Measurements from ENCODE around the gene RNF26.

RNF26 gene

GRCh38 chr11:119334174-119334930 is at the start of gene RNF26:
TSS of gene RNF26 (plus strand) at chr11:119334527. CDS start at chr11:119335123, 596 bp downstream.
- peak; percentile 100 for DNase-seq

GRCh38 chr11:119285431-119285830 is 48.9 kb upstream of the RNF26 start:
- no peak for DNase-seq

- no peak for DNase-seq
These were observed 46.1 kb upstream of the RNF26 start for GRCh38 chr11:119288219-119288618.

GRCh38 chr11:119290894-119291497 is 43.3 kb upstream of the RNF26 start:
- DNase-seq = no peak

GRCh38 chr11:119293461-119293860 is 40.9 kb upstream of the RNF26 start:
- DNase-seq = no peak

- DNase-seq = no peak
These were observed 39.1 kb upstream of the RNF26 start for GRCh38 chr11:119295178-119295577.

GRCh38 chr11:119297938-119298337 is 36.4 kb upstream of the RNF26 start:
- no peak for DNase-seq

- no peak for DNase-seq
These were observed 35.6 kb upstream of the RNF26 start for GRCh38 chr11:119298726-119299125.

GRCh38 chr11:119299416-119299815 is 34.9 kb upstream of the RNF26 start:
- no peak for DNase-seq

GRCh38 chr11:119300198-119300964 is 33.9 kb upstream of the RNF26 start:
- no peak for DNase-seq

GRCh38 chr11:119303227-119303718 is 31.1 kb upstream of the RNF26 start:
- DNase-seq = no peak

GRCh38 chr11:119305556-119306372 is 28.6 kb upstream of the RNF26 start:
- DNase-seq = no peak

GRCh38 chr11:119306373-119306890 is 27.9 kb upstream of the RNF26 start:
- no peak for DNase-seq

- DNase-seq = peak; percentile 30
These were observed 27.1 kb upstream of the RNF26 start for GRCh38 chr11:119307219-119307618.

GRCh38 chr11:119307974-119308373 is 26.4 kb upstream of the RNF26 start:
- no peak for DNase-seq

- DNase-seq = no peak
These were observed 24.9 kb upstream of the RNF26 start for GRCh38 chr11:119309411-119309810.

GRCh38 chr11:119309953-119310681 is 24.2 kb upstream of the RNF26 start:
- DNase-seq = no peak

- no peak for DNase-seq
These were observed 23.7 kb upstream of the RNF26 start for GRCh38 chr11:119310682-119311052.

- DNase-seq = no peak
These were observed 19.6 kb upstream of the RNF26 start for GRCh38 chr11:119314726-119315125.

GRCh38 chr11:119315131-119316015 is 19.0 kb upstream of the RNF26 start:
- peak; percentile 87 for DNase-seq
